IgD-negative memory B cell (primary cell): Measurements from ENCODE around the gene MIEN1. TPM values are rescaled to one million over a fixed set of nuclear protein-coding genes. Genes with fewer than 3 reads are reported as not detected.

Source experiments
- H3K27ac Mint-ChIP-seq, 3 donors: one replicate each; pipeline ENCODE4 v1.8.0; 2020 to 2022; ENCODE audit warnings: mild to moderate bottlenecking in 3 of 3, mixed read lengths in 3 of 3, moderate library complexity in 1 of 3
- H3K27me3 Mint-ChIP-seq: one replicate; pipeline ENCODE4 v1.8.0; 2021; ENCODE audit warnings: mixed read lengths
- H3K36me3 Mint-ChIP-seq: one replicate; pipeline ENCODE4 v1.8.0; 2020; ENCODE audit warnings: mild to moderate bottlenecking, mixed read lengths
- H3K4me1 Mint-ChIP-seq, 3 donors: one replicate each; pipeline ENCODE4 v1.8.0; 2020 to 2022; ENCODE audit warnings: mixed read lengths in 3 of 3, mild to moderate bottlenecking in 1 of 3
- H3K4me3 Mint-ChIP-seq, 4 donors: one replicate each; pipeline ENCODE4 v1.8.0; 2020 to 2022; ENCODE audit warnings: mild to moderate bottlenecking in 4 of 4, mixed read lengths in 4 of 4, moderate library complexity in 3 of 4
- H3K9me3 Mint-ChIP-seq, 3 donors: one replicate each; pipeline ENCODE4 v1.8.0; 2020 to 2021; ENCODE audit warnings: mixed read lengths in 3 of 3, mild to moderate bottlenecking in 1 of 3
- polyA plus RNA-seq: library from polyadenylated mRNA; unstranded; fragments of 300-500 nt; fragmentation: Illumina TruSeq; gene quantifications from one replicate; pipeline ENCODE4 v1.2.3, GENCODE V29; 2021

MIEN1 gene
- polyA plus RNA-seq, 1 donor from 2014 or later: 113 TPM

- Mint-ChIP-seq H3K27ac (peak overlapping the region; percentile 29 to 40 (median 39)), H3K4me1 (peaks cover 50 to 62% (median 58%) of the 10 kb centered on the region in 3 donors), H3K9me3 (no peaks in the 10 kb centered on the region), H3K36me3 (peaks cover 13% of the 10 kb centered on the region), H3K27me3 (peaks cover 2% of the 10 kb centered on the region), H3K4me3 (peak overlapping the region in 1 of 4 donors; percentile 41)
Observed at GRCh38 chr17:39761861-39762496, 31.6 kb upstream of the MIEN1 start.

GRCh38 chr17:39759204-39759603, 28.9 kb upstream of the MIEN1 start:
- Mint-ChIP-seq H3K27me3 (peaks cover 2% of the 10 kb centered on the region), H3K9me3 (no peaks in the 10 kb centered on the region), H3K27ac (peak overlapping the region; percentile 98 to 100 (median 100)), H3K4me3 (peak overlapping the region in 3 of 4 donors; percentile 87 to 94 (median 89)), H3K36me3 (peaks cover 8% of the 10 kb centered on the region), H3K4me1 (peaks cover 48 to 59% (median 51%) of the 10 kb centered on the region in 3 donors)

GRCh38 chr17:39757931-39758873, 27.9 kb upstream of the MIEN1 start:
- peaks cover 8% of the 10 kb centered on the region for H3K36me3 Mint-ChIP-seq
- H3K9me3 Mint-ChIP-seq: no peaks in the 10 kb centered on the region
- peaks cover 2% of the 10 kb centered on the region for H3K27me3 Mint-ChIP-seq
- H3K27ac Mint-ChIP-seq: peak overlapping the region; percentile 98 to 100 (median 100)
- H3K4me3 Mint-ChIP-seq: peak overlapping the region; percentile 23 to 94 (median 90)
- peaks cover 48 to 62% (median 52%) of the 10 kb centered on the region in 3 donors for H3K4me1 Mint-ChIP-seq

GRCh38 chr17:39757176-39757662, 26.9 kb upstream of the MIEN1 start:
- H3K27ac Mint-ChIP-seq: peak overlapping the region; percentile 98 to 100 (median 100)
- H3K4me1 Mint-ChIP-seq: peaks cover 46 to 61% (median 56%) of the 10 kb centered on the region in 3 donors
- peak overlapping the region in 3 of 4 donors; percentile 87 to 94 (median 94) for H3K4me3 Mint-ChIP-seq
- H3K9me3 Mint-ChIP-seq: no peaks in the 10 kb centered on the region
- peaks cover 2% of the 10 kb centered on the region for H3K27me3 Mint-ChIP-seq
- peaks cover 8% of the 10 kb centered on the region for H3K36me3 Mint-ChIP-seq

GRCh38 chr17:39756380-39757079, 26.2 kb upstream of the MIEN1 start:
- Mint-ChIP-seq H3K4me3 (peak overlapping the region; percentile 86 to 94 (median 90)), H3K9me3 (no peaks in the 10 kb centered on the region), H3K27ac (peak overlapping the region; percentile 98 to 100 (median 100)), H3K36me3 (peaks cover 8% of the 10 kb centered on the region), H3K27me3 (peaks cover 2% of the 10 kb centered on the region), H3K4me1 (peaks cover 48 to 62% (median 57%) of the 10 kb centered on the region in 3 donors)

- Mint-ChIP-seq H3K4me3 (peak overlapping the region; percentile 86 to 94 (median 90)), H3K4me1 (peaks cover 48 to 57% (median 52%) of the 10 kb centered on the region in 3 donors), H3K27ac (peak overlapping the region; percentile 98 to 100 (median 100)), H3K36me3 (peaks cover 8% of the 10 kb centered on the region), H3K9me3 (no peaks in the 10 kb centered on the region), H3K27me3 (peaks cover 2% of the 10 kb centered on the region)
Observed at GRCh38 chr17:39755554-39756379, 25.4 kb upstream of the MIEN1 start.

- peaks cover 48 to 57% (median 51%) of the 10 kb centered on the region in 3 donors for H3K4me1 Mint-ChIP-seq
- peaks cover 8% of the 10 kb centered on the region for H3K36me3 Mint-ChIP-seq
- H3K27me3 Mint-ChIP-seq: peaks cover 2% of the 10 kb centered on the region
- no peaks in the 10 kb centered on the region for H3K9me3 Mint-ChIP-seq
- H3K4me3 Mint-ChIP-seq: peak overlapping the region; percentile 86 to 94 (median 90)
- peak overlapping the region; percentile 98 to 100 (median 100) for H3K27ac Mint-ChIP-seq
Observed at GRCh38 chr17:39754958-39755553, 24.7 kb upstream of the MIEN1 start.

GRCh38 chr17:39754161-39754957, 24.0 kb upstream of the MIEN1 start:
- Mint-ChIP-seq H3K27ac (peak overlapping the region; percentile 98 to 100 (median 100)), H3K27me3 (peaks cover 2% of the 10 kb centered on the region), H3K9me3 (no peaks in the 10 kb centered on the region), H3K4me1 (peaks cover 43 to 52% (median 45%) of the 10 kb centered on the region in 3 donors), H3K4me3 (peak overlapping the region; percentile 86 to 94 (median 90)), H3K36me3 (peaks cover 8% of the 10 kb centered on the region)

GRCh38 chr17:39753514-39754160, 23.3 kb upstream of the MIEN1 start:
- Mint-ChIP-seq H3K27ac (peak overlapping the region; percentile 96 to 100 (median 98)), H3K9me3 (no peaks in the 10 kb centered on the region), H3K4me3 (peak overlapping the region; percentile 76 to 94 (median 89)), H3K4me1 (peaks cover 38 to 45% (median 41%) of the 10 kb centered on the region in 3 donors), H3K36me3 (peaks cover 2% of the 10 kb centered on the region), H3K27me3 (peaks cover 2% of the 10 kb centered on the region)

- Mint-ChIP-seq H3K36me3 (peaks cover 2% of the 10 kb centered on the region), H3K4me3 (peak overlapping the region in 2 of 4 donors; percentile 9 to 83), H3K9me3 (no peaks in the 10 kb centered on the region)
Observed at GRCh38 chr17:39752241-39752881, 22.0 kb upstream of the MIEN1 start.

GRCh38 chr17:39751637-39752036, 21.3 kb upstream of the MIEN1 start:
- H3K9me3 Mint-ChIP-seq: no peaks in the 10 kb centered on the region
- H3K4me1 Mint-ChIP-seq: peaks cover 20 to 25% (median 21%) of the 10 kb centered on the region in 3 donors
- no peaks in the 10 kb centered on the region for H3K27me3 Mint-ChIP-seq
- peak overlapping the region in 1 of 3 donors; percentile 98 for H3K27ac Mint-ChIP-seq
- H3K36me3 Mint-ChIP-seq: peaks cover 2% of the 10 kb centered on the region
- H3K4me3 Mint-ChIP-seq: peak overlapping the region in 1 of 4 donors; percentile 83

More at GRCh38 chr17:39752241-39752881, 22.0 kb upstream of the MIEN1 start:
- Mint-ChIP-seq H3K27me3 (no peaks in the 10 kb centered on the region), H3K4me1 (peaks cover 26 to 32% (median 29%) of the 10 kb centered on the region in 3 donors), H3K27ac (peak overlapping the region in 2 of 3 donors; percentile 31 to 98)
